Measurements from ENCODE around the gene SCRG1. TPM values are rescaled to one million over a fixed set of nuclear protein-coding genes. Genes with fewer than 3 reads are reported as not detected.
A peak's percentile ranks its signal among the peaks of the same experiment; 100 is the strongest.

SCRG1 gene
- total RNA-seq, 2 experiments from 2014 or later, result not detected

DNA sequence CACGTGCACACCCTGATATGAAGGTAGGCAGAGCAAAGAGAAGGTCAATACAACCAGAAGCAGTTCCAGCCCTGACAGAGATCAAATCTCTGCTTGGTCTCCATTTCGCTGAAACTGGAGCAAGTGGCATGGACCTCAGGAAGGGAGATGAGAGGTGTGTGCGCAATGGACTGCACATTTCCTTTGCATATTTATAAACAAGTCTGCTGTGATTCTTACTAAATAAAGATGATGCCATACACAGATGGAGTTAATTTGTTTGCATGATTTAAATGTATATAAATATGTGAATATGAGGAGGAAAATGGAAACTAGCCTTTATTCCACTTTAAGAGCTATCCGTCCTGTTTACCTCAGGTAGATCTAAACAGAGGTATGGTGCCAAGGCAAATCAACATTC is 2.1 kb upstream of the SCRG1 start:
- H3K27me3 Mint-ChIP-seq, result peaks cover 7% of the 10 kb centered on the region
- H3K4me1 Mint-ChIP-seq, result peaks cover 7% of the 10 kb centered on the region
- no peak overlapping the region for H3K27ac Mint-ChIP-seq
- no peaks in the 10 kb centered on the region for H3K9me3 Mint-ChIP-seq
- no peak overlapping the region for H3K4me3 Mint-ChIP-seq
- POLR2A ChIA-PET, result interaction anchor here (1.2 kb wide), 1 partner anchor 67 kb away, joined by 3 read pairs; the partner anchor contains the start of gene HMGB2
- DNase-seq, result no peak
- ATAC-seq (ENCODE audit: low read depth), result no peak
- no peaks in the 10 kb centered on the region for H3K36me3 Mint-ChIP-seq

DNA sequence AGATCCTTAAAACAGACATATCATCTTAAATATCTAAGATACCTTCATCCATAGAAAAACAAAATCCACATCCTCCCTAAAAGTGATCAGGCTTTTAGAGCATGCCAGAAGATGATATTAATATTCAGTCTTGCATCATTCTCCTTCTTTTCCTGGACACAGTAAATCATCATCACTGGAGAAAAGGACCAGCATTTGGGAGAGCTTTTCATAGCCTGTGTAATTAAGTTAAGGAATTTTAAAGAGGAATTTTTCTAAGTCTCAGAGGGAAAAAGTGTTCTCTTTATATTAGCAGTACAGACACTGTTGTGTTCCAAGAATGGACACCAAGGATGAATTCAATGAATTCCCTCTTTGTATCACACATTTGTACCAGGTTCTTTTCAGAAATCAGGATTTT is 696 bp downstream of the SCRG1 start:
- DNase-seq, result no peak
- POLR2A ChIA-PET, result no interaction called here
- Mint-ChIP-seq H3K27me3 (peaks cover 9% of the 10 kb centered on the region), H3K4me3 (no peak overlapping the region), H3K27ac (no peak overlapping the region), H3K36me3 (peaks cover 5% of the 10 kb centered on the region), H3K9me3 (no peaks in the 10 kb centered on the region), H3K4me1 (peaks cover 4% of the 10 kb centered on the region)
- no peak for ATAC-seq (ENCODE audit: low read depth)

DNA sequence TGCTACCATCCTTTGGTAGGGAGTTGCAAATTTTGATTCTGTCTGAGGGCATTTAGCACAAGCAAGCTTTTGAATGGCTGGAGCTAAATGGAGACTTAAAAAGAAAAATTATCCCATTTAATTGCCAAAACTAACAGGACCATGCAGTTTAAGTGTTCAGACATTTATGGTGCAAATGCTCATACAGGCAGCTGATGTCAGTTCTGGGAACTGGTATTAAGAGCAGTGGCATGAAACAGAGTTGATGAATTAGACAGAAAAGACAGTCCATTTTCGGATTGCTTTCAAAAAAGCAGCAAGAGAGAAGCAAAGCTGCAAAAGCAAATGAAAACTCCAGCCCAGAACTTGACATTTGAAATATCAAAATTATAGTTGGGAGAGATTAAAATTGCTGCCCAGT is 1.3 kb downstream of the SCRG1 start:
- ATAC-seq (ENCODE audit: low read depth) (no peak), DNase-seq (no peak)
- Mint-ChIP-seq H3K27ac (no peak overlapping the region), H3K4me1 (peaks cover 4% of the 10 kb centered on the region), H3K4me3 (no peak overlapping the region), H3K36me3 (peaks cover 5% of the 10 kb centered on the region), H3K9me3 (no peaks in the 10 kb centered on the region), H3K27me3 (peaks cover 9% of the 10 kb centered on the region)
- POLR2A ChIA-PET, result no interaction called here

DNA sequence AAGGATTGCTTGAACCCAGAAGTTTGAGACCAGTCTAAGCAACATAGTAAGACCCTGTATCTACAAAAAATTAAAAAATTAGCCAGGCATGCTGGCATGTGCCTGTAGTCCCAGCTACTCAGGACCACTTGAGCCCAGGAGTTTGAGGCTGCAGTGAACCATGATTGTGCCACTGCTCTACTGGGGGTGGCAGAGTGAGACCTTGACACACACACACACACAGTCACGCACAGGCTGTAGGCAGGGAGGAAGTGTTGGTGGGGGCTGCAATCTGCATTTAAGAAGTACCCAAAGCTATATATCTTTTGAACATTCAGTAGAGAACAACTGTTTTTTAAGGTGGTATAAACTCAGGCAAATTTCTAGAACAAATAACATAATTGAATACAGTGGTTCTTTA is 7.2 kb downstream of the SCRG1 start:
- Mint-ChIP-seq H3K36me3 (peaks cover 6% of the 10 kb centered on the region), H3K4me3 (no peak overlapping the region), H3K27me3 (peaks cover 2% of the 10 kb centered on the region), H3K27ac (no peak overlapping the region), H3K9me3 (no peaks in the 10 kb centered on the region), H3K4me1 (no peaks in the 10 kb centered on the region)
- POLR2A ChIA-PET, result no interaction called here
- ATAC-seq (ENCODE audit: low read depth) (no peak), DNase-seq (no peak)

DNA sequence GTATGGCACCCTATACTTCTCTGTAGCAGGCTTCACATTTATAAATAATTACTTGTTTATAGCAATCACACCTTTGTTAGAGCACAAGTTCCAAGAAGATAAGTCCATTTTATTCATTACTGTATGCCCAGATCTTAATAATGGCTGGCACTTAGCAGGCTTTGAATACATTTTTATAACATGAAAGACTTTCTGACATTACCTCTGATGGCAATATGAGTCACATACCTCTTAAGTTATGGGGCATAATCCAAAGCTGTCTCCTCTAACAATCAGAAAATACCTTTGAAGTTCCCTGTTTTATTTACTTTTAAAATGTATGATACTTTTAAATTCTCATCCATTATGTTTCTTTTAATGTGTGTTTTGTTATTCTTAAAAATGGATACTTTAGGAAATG is 12.2 kb downstream of the SCRG1 start:
- no peak overlapping the region for H3K4me3 Mint-ChIP-seq
- peaks cover 2% of the 10 kb centered on the region for H3K36me3 Mint-ChIP-seq
- ATAC-seq (ENCODE audit: low read depth) (no peak), DNase-seq (no peak)
- no peak overlapping the region for H3K27ac Mint-ChIP-seq
- H3K4me1 Mint-ChIP-seq, result no peaks in the 10 kb centered on the region
- peaks cover 13% of the 10 kb centered on the region for H3K27me3 Mint-ChIP-seq
- no peaks in the 10 kb centered on the region for H3K9me3 Mint-ChIP-seq
- POLR2A ChIA-PET, result interaction anchor here (1.2 kb wide), 1 partner anchor 60 kb away, joined by 11 read pairs; no protein-coding TSS in a partner anchor

DNA sequence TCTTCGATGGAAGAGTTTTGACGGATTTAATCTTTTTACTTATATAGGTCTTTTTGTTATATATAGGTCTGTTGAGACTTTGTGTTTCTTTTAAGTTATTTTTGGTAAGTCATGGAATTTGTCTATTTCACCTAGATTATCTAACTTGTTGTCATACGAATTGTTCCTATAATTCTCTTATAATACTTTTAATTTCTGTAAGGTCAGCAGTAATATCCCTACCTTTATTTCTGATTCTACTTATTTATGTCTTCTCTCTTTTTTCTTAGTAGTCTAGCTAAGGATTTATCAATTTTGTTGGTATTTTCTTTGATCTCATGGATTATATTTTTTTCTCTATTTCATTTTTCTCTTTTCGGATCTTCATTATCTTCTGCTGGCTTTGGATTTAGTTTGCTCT is 16.6 kb downstream of the SCRG1 start:
- DNase-seq, result no peak
- no peak overlapping the region for H3K27ac Mint-ChIP-seq

DNA sequence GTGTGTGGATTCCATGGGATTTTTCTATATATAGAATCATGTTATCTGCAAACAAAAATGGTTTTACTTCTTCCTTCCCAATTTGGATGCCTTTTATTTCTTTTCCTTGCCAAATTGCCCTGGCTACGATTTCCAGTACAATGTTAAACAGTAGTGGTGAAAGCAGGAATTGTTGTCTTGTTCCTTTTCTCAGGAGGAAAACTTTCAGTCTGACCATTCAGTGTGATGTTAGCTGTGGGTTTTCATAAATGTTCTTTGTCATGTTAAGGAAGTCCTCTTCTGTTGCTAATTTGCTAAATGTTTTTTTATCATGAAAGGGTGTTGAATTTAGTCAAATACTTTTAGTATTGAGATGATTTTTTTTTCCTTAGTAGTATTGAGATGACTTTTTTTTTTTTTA is 17.3 kb downstream of the SCRG1 start:
- H3K4me1 Mint-ChIP-seq, result no peaks in the 10 kb centered on the region
- H3K27ac Mint-ChIP-seq, result no peak overlapping the region
- H3K36me3 Mint-ChIP-seq, result peaks cover 4% of the 10 kb centered on the region
- POLR2A ChIA-PET, result no interaction called here
- DNase-seq (no peak), ATAC-seq (ENCODE audit: low read depth) (no peak)
- peaks cover 21% of the 10 kb centered on the region for H3K27me3 Mint-ChIP-seq
- no peaks in the 10 kb centered on the region for H3K9me3 Mint-ChIP-seq
- no peak overlapping the region for H3K4me3 Mint-ChIP-seq

More for the DNA sequence above, 16.6 kb downstream of the SCRG1 start:
- peaks cover 21% of the 10 kb centered on the region for H3K27me3 Mint-ChIP-seq
- no peak overlapping the region for H3K4me3 Mint-ChIP-seq
- POLR2A ChIA-PET, result no interaction called here
- no peak for ATAC-seq (ENCODE audit: low read depth)
- H3K4me1 Mint-ChIP-seq, result no peaks in the 10 kb centered on the region
- peaks cover 4% of the 10 kb centered on the region for H3K36me3 Mint-ChIP-seq
- no peaks in the 10 kb centered on the region for H3K9me3 Mint-ChIP-seq

DNA sequence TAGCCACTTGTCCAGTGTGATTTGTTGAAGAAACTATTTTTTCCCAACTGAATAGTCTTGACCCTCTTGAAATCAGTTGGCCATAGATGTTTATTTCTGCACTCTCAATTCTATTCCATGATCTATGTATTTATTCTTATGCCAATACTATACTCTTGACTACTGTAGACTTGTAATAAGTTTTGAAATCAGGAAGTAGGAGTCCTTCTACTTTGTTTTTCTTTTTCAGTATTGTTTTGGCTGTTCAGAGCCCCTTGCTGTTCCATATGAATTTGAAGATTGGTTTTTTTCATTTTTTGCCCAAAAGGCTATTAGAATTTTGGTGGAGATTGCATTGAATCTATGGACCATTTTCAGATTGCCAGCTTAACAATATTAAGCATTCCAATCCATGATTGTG is 17.9 kb downstream of the SCRG1 start:
- no peak overlapping the region for H3K4me3 Mint-ChIP-seq
- peaks cover 20% of the 10 kb centered on the region for H3K27me3 Mint-ChIP-seq
- H3K4me1 Mint-ChIP-seq, result no peaks in the 10 kb centered on the region
- POLR2A ChIA-PET, result no interaction called here
- DNase-seq, result no peak
- no peaks in the 10 kb centered on the region for H3K9me3 Mint-ChIP-seq
- ATAC-seq (ENCODE audit: low read depth), result no peak
- H3K36me3 Mint-ChIP-seq, result peaks cover 6% of the 10 kb centered on the region
- H3K27ac Mint-ChIP-seq, result no peak overlapping the region

DNA sequence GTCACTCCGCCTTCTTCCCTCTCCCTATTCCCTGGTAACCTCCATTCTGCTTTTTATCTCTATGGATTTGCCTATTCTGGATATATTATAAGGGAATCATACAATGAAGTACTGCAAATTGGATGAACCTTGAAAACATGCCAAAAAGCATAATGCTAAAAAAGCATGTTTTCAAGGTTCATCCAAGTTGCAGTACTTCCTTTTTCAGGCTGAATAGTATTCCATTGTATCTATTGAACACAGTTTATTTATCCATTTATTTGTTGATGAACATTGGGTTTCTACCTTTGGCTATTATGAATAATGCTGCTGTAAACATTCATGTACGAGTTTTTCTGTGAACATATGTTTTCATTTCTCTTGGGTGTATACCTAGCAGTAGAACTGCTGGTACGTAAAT is 19.0 kb downstream of the SCRG1 start:
- H3K36me3 Mint-ChIP-seq, result peaks cover 8% of the 10 kb centered on the region
- POLR2A ChIA-PET, result no interaction called here
- H3K27me3 Mint-ChIP-seq, result peaks cover 20% of the 10 kb centered on the region
- H3K4me1 Mint-ChIP-seq, result no peaks in the 10 kb centered on the region
- no peak for DNase-seq
- no peak for ATAC-seq (ENCODE audit: low read depth)
- no peak overlapping the region for H3K27ac Mint-ChIP-seq
- H3K4me3 Mint-ChIP-seq, result no peak overlapping the region
- no peaks in the 10 kb centered on the region for H3K9me3 Mint-ChIP-seq

DNA sequence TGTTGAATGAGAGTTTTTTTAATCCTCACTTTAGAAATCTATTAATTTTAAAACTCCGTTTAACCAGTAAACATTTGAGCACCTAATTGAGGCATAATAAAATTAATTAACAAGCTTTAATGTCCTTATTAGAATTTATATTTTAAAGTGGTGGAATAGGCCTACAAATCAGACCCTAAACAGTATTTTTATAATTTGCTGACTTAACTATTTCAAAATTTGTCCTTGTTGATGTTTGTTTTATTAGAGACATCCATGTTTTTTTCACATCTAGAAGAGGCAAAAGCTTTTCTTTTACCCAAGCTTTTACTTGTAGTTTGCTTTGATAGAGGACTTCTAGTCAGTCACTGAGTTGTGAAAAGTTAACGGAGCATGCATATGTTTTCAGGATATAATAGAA is 24.3 kb downstream of the SCRG1 start:
- no peaks in the 10 kb centered on the region for H3K27me3 Mint-ChIP-seq
- no peak overlapping the region for H3K4me3 Mint-ChIP-seq
- DNase-seq (no peak), ATAC-seq (ENCODE audit: low read depth) (no peak)
- peaks cover 16% of the 10 kb centered on the region for H3K4me1 Mint-ChIP-seq
- POLR2A ChIA-PET, result interaction anchor here (1.5 kb wide), 1 partner anchor 40 kb away, joined by 4 read pairs; the partner anchor contains the start of gene HMGB2
- no peak overlapping the region for H3K27ac Mint-ChIP-seq
- no peaks in the 10 kb centered on the region for H3K9me3 Mint-ChIP-seq
- H3K36me3 Mint-ChIP-seq, result peaks cover 20% of the 10 kb centered on the region

DNA sequence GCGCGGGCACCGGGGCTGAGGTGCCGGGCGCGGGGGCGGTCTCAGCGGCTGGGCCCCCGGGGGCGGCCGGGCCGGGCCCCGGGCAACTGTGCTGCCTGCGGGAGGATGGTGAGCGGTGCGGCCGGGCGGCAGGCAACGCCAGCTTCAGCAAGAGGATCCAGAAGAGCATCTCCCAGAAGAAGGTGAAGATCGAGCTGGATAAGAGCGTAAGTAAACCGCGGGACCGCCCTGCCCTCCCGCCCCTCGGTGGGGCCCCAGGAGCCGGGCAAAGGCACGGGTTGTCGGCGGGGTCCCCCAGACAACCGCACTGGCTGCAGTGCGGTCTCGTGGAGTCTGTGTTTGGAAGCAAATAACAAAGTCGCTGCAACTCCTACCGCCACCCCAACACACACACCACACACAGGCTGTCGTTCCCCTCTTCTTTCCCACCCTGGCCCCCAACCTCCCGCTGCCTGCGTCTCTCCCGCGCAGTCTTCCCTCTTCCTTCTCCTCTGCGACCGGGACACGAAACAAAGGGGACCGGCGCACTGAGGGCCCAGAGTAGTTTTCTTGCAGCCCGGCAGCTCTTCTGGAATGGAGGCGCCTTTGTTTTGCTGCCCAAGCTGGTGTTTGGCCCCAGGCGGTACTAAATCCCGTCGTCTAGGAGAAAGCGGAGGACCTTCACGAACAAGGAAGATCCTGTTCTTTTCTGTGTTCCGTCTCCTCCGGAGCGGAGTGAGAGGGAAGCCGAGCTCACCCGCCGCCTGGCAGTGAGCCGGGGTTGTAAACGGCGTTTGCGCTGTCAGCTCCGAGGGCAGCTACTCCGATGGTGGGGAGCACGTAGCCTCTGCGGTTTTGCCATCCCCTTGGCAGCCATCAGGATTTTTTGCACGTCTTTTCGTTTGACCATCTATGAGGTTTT is 27.4 kb downstream of the SCRG1 start:
- POLR2A ChIA-PET, result interaction anchor here (0.6 to 7.1 kb wide), 8 partner anchors 39 to 1151 kb away, joined by 3 to 404 read pairs (median 4); partner anchors contain the start of genes GALNT7, HMGB2 and HPGD
- Mint-ChIP-seq H3K9me3 (no peaks in the 10 kb centered on the region), H3K36me3 (peaks cover 26% of the 10 kb centered on the region), H3K4me3 (peak overlapping the region; percentile 99), H3K4me1 (peaks cover 29% of the 10 kb centered on the region), H3K27ac (peak overlapping the region; percentile 85), H3K27me3 (no peaks in the 10 kb centered on the region)
- DNase-seq (peak; percentile 59), ATAC-seq (ENCODE audit: low read depth) (peak; percentile 10)

DNA sequence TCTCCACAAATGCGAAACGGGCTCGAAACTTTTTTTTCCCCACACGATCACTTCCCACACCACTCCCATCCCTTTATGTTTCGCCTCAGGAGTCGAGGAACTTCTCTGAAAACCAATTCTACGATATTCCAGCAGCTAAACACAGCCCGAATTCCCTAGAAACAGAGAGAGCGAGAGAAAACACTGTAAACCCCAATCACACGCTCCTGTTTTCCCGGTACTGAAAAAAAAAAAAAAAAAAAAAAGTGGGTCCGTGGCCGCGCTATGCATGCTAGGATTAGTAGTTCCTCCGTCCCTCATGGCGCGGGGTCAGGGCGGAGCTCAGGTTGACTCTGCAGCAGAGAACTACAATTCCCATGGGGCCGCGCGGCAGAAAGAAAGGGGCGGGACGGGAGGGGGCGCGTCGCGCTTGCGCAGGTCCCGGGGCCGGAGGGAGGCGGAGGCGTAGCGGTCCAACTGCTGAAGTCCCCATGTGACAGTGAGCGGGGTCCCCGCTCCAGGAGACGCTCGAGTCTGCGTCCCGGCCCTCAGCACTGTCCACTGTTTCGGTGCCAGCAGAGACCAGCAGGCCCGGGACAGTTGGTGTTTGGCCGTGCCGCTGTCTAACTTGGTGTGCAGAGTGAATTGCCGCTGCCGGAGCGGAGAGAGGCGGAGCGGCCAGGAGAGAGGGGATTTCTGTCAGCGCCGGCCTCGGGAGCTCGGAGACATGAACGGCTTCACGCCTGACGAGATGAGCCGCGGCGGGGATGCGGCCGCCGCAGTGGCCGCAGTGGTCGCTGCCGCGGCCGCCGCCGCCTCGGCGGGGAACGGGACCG is 28.2 kb downstream of the SCRG1 start, which contains the start of gene SAP30:
Gene SAP30 (plus strand): TSS at position 478 of the 815 bp plus-strand sequence. CDS start 229 bp downstream, at position 707.
- H3K4me1 Mint-ChIP-seq, result peaks cover 38% of the 10 kb centered on the region
- peak within 1 kb of the TSS; percentile 100 for H3K4me3 Mint-ChIP-seq
- POLR2A ChIA-PET, result interaction anchor here (0.6 to 7.1 kb wide), 11 partner anchors 35 to 1151 kb away, joined by 3 to 404 read pairs (median 4); partner anchors contain the start of genes GALNT7, HMGB2 and HPGD
- DNase-seq, result peak; percentile 91
- H3K27me3 Mint-ChIP-seq, result no peaks in the 10 kb centered on the region
- H3K9me3 Mint-ChIP-seq, result no peaks in the 10 kb centered on the region
- ATAC-seq (ENCODE audit: low read depth), result peak; percentile 79
- H3K27ac Mint-ChIP-seq, result peak within 1 kb of the TSS; percentile 95
- peaks cover 24% of the 10 kb centered on the region for H3K36me3 Mint-ChIP-seq

DNA sequence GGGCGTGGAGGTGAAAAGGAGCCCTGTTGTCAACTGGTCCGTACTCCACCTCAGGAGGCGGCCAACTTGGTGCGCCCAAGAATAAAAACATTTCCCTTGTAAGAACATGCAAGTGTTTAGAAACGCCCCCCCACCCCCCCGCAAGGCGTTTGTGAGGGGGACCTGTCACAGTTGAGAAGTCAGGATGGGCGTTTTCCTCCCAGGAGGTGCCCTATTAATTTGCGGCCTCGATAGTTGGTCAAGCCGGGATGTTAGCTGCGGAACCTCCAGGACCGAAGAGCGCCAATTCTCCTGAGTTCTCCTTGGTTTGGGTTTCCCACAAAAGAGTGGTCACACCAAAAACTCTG is 28.8 kb downstream of the SCRG1 start:
- POLR2A ChIA-PET, result interaction anchor here (0.7 to 7.1 kb wide), 10 partner anchors 9 to 1152 kb away, joined by 3 to 404 read pairs (median 3); partner anchors contain the start of genes CEP44, FBXO8, GALNT7 and HMGB2
- Mint-ChIP-seq H3K27ac (peak overlapping the region; percentile 95), H3K9me3 (no peaks in the 10 kb centered on the region), H3K4me1 (peaks cover 43% of the 10 kb centered on the region), H3K4me3 (peak overlapping the region; percentile 100), H3K27me3 (no peaks in the 10 kb centered on the region), H3K36me3 (peaks cover 26% of the 10 kb centered on the region)
- peak; percentile 17 for ATAC-seq (ENCODE audit: low read depth)
- DNase-seq, result no peak
